Midbrain (tissue), 1 donor: ENCODE measurements around the gene TGFBR1.
A peak's percentile ranks its signal among the peaks of the same experiment; 100 is the strongest.

ENCODE experiments used
- DNase-seq: peaks from one replicate; lab custom pipeline; 2025; lab: John Stamatoyannopoulos, UW

Gene TGFBR1

GRCh38 chr9:99107421-99107820, 2.5 kb downstream of the TGFBR1 start:
- no peak for DNase-seq

GRCh38 chr9:99108131-99108530, 3.2 kb downstream of the TGFBR1 start:
- DNase-seq = no peak

GRCh38 chr9:99109522-99109921, 4.6 kb downstream of the TGFBR1 start:
- peak; percentile 22 for DNase-seq

GRCh38 chr9:99112750-99113413, 8.0 kb downstream of the TGFBR1 start:
- DNase-seq = no peak

GRCh38 chr9:99113414-99114048, 8.6 kb downstream of the TGFBR1 start:
- no peak for DNase-seq

- DNase-seq = no peak
These were observed 9.1 kb downstream of the TGFBR1 start for GRCh38 chr9:99114049-99114440.

GRCh38 chr9:99114846-99115500, 10.1 kb downstream of the TGFBR1 start:
- DNase-seq = no peak

- DNase-seq = no peak
These were observed 11.1 kb downstream of the TGFBR1 start for GRCh38 chr9:99116003-99116411.

- DNase-seq = no peak
These were observed 14.0 kb downstream of the TGFBR1 start for GRCh38 chr9:99118782-99119466.

GRCh38 chr9:99119976-99120655, 15.2 kb downstream of the TGFBR1 start:
- DNase-seq = no peak

GRCh38 chr9:99121604-99122003, 16.7 kb downstream of the TGFBR1 start:
- DNase-seq = no peak

GRCh38 chr9:99124534-99125255, 19.8 kb downstream of the TGFBR1 start:
- no peak for DNase-seq

GRCh38 chr9:99125446-99125845, 20.5 kb downstream of the TGFBR1 start:
- no peak for DNase-seq

- DNase-seq = no peak
These were observed 21.4 kb downstream of the TGFBR1 start for GRCh38 chr9:99126312-99126711.

- no peak for DNase-seq
These were observed 22.6 kb downstream of the TGFBR1 start for GRCh38 chr9:99127356-99128132.

- DNase-seq = no peak
These were observed 23.2 kb downstream of the TGFBR1 start for GRCh38 chr9:99128133-99128406.

- no peak for DNase-seq
These were observed 24.2 kb downstream of the TGFBR1 start for GRCh38 chr9:99129091-99129490.

- DNase-seq = no peak
These were observed 25.2 kb downstream of the TGFBR1 start for GRCh38 chr9:99130069-99130468.

- DNase-seq = no peak
These were observed 28.2 kb downstream of the TGFBR1 start for GRCh38 chr9:99133145-99133544.

- DNase-seq = no peak
These were observed 30.0 kb downstream of the TGFBR1 start for GRCh38 chr9:99134893-99135341.

- no peak for DNase-seq
These were observed 30.5 kb downstream of the TGFBR1 start for GRCh38 chr9:99135456-99135855.
